SK-N-SH treated with all-trans-retinoic acid at 6 μM for 48 hours (cell line): ENCODE measurements around the gene PRRC1.

Experiments
- TCF4 ChIP-seq: fragments of 250-450 bp; sonication (Bioruptor Pico); IDR thresholded peaks from 2 replicates; pipeline ENCODE4 v1.8.0; 2021; ENCODE audit warnings: mild to moderate bottlenecking, moderate library complexity, borderline replicate concordance
- ZFP30 ChIP-seq: fragments of 450-650 bp; formaldehyde crosslinking; IDR thresholded peaks from 2 replicates; pipeline ENCODE4 v1.5.0; 2022; ENCODE audit warnings: mild to moderate bottlenecking, moderate library complexity
- ZNF70 ChIP-seq: fragments of 450-650 bp; formaldehyde crosslinking; IDR thresholded peaks from 2 replicates; pipeline ENCODE4 v1.5.0; 2020; ENCODE audit warnings: mild to moderate bottlenecking, moderate library complexity

GRCh38 chr5:127515693-127516440 lies 1.6 kb upstream of the PRRC1 start:
- TF ChIP-seq TCF4 (CRISPR knock-in tag) (no peak), ZFP30 (CRISPR knock-in tag) (no peak), ZNF70 (CRISPR knock-in tag) (no peak)
